Measurements from ENCODE around the gene DOC2A. TPM values are rescaled to one million over a fixed set of nuclear protein-coding genes. Genes with fewer than 3 reads are reported as not detected.

The DOC2A gene
- total RNA-seq, 2 donors from 2014 or later, result 6.2 to 9.9 TPM

DNA sequence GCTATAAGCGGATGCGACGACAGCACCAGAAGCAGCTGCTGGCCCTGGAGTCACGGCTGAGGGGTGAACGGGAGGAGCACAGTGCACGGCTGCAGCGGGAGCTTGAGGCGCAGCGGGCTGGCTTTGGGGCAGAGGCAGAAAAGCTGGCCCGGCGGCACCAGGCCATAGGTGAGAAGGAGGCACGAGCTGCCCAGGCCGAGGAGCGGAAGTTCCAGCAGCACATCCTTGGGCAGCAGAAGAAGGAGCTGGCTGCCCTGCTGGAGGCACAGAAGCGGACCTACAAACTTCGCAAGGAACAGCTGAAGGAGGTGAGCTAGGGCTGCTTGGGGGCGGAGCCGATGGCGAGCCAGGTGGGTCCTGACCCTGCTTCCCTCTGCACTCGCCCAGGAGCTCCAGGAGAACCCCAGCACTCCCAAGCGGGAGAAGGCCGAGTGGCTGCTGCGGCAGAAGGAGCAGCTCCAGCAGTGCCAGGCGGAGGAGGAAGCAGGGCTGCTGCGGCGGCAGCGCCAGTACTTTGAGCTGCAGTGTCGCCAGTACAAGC lies 25.5 kb downstream of the DOC2A start:
- Histone ChIP-seq H3K4me3 (ENCODE audit: low read length) (no peak overlapping the region), H3K4me1 (ENCODE audit: control insufficient read depth, insufficient read depth, low read length) (no peaks in the 10 kb centered on the region), H3K27ac (ENCODE audit: low read depth, low read length) (no peak overlapping the region), H3K27me3 (ENCODE audit: control insufficient read depth, insufficient read depth, low read length, poor library complexity, severe bottlenecking) (no peaks in the 10 kb centered on the region), H3K9ac (ENCODE audit: extremely low read depth, low read length, poor library complexity, severe bottlenecking) (no peak overlapping the region), H3K36me3 (ENCODE audit: control insufficient read depth, insufficient read depth, low read length) (peaks cover 90% of the 10 kb centered on the region), H3K9me3 (ENCODE audit: control insufficient read depth, low read length) (no peaks in the 10 kb centered on the region)
- H3K27me3 Mint-ChIP-seq (ENCODE audit: insufficient read depth), result no peaks in the 10 kb centered on the region
- no peaks in the 10 kb centered on the region for H3K4me1 Mint-ChIP-seq
- H3K4me3 Mint-ChIP-seq, result no peak overlapping the region
- no peak for DNase-seq
- peaks cover 70% of the 10 kb centered on the region for H3K36me3 Mint-ChIP-seq (ENCODE audit: low read depth)
- H3K27ac Mint-ChIP-seq, result no peak overlapping the region
- 96 to 97% methylated on average over 20 to 28 of the region's 28 CpGs for WGBS, 2 experiments (ENCODE audit: insufficient coverage in 1 of 2, insufficient read length in 1 of 2)
- H3K9me3 Mint-ChIP-seq, result no peaks in the 10 kb centered on the region
- TF ChIP-seq, protein P1, sequence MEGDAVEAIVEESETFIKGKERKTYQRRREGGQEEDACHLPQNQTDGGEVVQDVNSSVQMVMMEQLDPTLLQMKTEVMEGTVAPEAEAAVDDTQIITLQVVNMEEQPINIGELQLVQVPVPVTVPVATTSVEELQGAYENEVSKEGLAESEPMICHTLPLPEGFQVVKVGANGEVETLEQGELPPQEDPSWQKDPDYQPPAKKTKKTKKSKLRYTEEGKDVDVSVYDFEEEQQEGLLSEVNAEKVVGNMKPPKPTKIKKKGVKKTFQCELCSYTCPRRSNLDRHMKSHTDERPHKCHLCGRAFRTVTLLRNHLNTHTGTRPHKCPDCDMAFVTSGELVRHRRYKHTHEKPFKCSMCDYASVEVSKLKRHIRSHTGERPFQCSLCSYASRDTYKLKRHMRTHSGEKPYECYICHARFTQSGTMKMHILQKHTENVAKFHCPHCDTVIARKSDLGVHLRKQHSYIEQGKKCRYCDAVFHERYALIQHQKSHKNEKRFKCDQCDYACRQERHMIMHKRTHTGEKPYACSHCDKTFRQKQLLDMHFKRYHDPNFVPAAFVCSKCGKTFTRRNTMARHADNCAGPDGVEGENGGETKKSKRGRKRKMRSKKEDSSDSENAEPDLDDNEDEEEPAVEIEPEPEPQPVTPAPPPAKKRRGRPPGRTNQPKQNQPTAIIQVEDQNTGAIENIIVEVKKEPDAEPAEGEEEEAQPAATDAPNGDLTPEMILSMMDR (conservative IDR thresholded peaks at IDR 0.05), result no peak

GRCh38 chr16:29984764-29985147 lies 26.1 kb downstream of the DOC2A start:
- 93 to 100% methylated on average over 2 to 4 of the region's 5 CpGs for WGBS, 2 experiments (ENCODE audit: insufficient coverage in 1 of 2, insufficient read length in 1 of 2)

GRCh38 chr16:29984137-29984763 lies 26.6 kb downstream of the DOC2A start:
- H3K27ac ChIP-seq (ENCODE audit: low read depth, low read length), result no peak overlapping the region
- H3K9me3 Mint-ChIP-seq, result no peaks in the 10 kb centered on the region
- H3K27me3 ChIP-seq (ENCODE audit: control insufficient read depth, insufficient read depth, low read length, poor library complexity, severe bottlenecking), result no peaks in the 10 kb centered on the region
- peaks cover 90% of the 10 kb centered on the region for H3K36me3 ChIP-seq (ENCODE audit: control insufficient read depth, insufficient read depth, low read length)
- H3K27me3 Mint-ChIP-seq (ENCODE audit: insufficient read depth), result no peaks in the 10 kb centered on the region
- no peaks in the 10 kb centered on the region for H3K4me1 ChIP-seq (ENCODE audit: control insufficient read depth, insufficient read depth, low read length)
- DNase-seq, result no peak
- H3K4me3 ChIP-seq (ENCODE audit: low read length), result no peak overlapping the region
- H3K36me3 Mint-ChIP-seq (ENCODE audit: low read depth), result peaks cover 70% of the 10 kb centered on the region
- TF ChIP-seq, protein P1 (conservative IDR thresholded peaks at IDR 0.05), result no peak
- H3K9ac ChIP-seq (ENCODE audit: extremely low read depth, low read length, poor library complexity, severe bottlenecking), result no peak overlapping the region
- no peak overlapping the region for H3K27ac Mint-ChIP-seq
- WGBS, 2 experiments (ENCODE audit: insufficient coverage in 1 of 2, insufficient read length in 1 of 2), result 97 to 98% methylated on average over 3 to 6 of the region's 6 CpGs
- no peak overlapping the region for H3K4me3 Mint-ChIP-seq
- no peaks in the 10 kb centered on the region for H3K9me3 ChIP-seq (ENCODE audit: control insufficient read depth, low read length)
- H3K4me1 Mint-ChIP-seq, result no peaks in the 10 kb centered on the region

More at GRCh38 chr16:29984764-29985147, 26.1 kb downstream of the DOC2A start:
- peaks cover 90% of the 10 kb centered on the region for H3K36me3 ChIP-seq (ENCODE audit: control insufficient read depth, insufficient read depth, low read length)
- no peak overlapping the region for H3K4me3 ChIP-seq (ENCODE audit: low read length)
- Mint-ChIP-seq H3K27ac (no peak overlapping the region), H3K4me3 (no peak overlapping the region), H3K4me1 (no peaks in the 10 kb centered on the region), H3K9me3 (no peaks in the 10 kb centered on the region), H3K36me3 (ENCODE audit: low read depth) (peaks cover 69% of the 10 kb centered on the region), H3K27me3 (ENCODE audit: insufficient read depth) (no peaks in the 10 kb centered on the region)
- no peak overlapping the region for H3K27ac ChIP-seq (ENCODE audit: low read depth, low read length)
- H3K9ac ChIP-seq (ENCODE audit: extremely low read depth, low read length, poor library complexity, severe bottlenecking), result no peak overlapping the region
- no peaks in the 10 kb centered on the region for H3K4me1 ChIP-seq (ENCODE audit: control insufficient read depth, insufficient read depth, low read length)
- DNase-seq, result no peak
- TF ChIP-seq, protein P1 (conservative IDR thresholded peaks at IDR 0.05), result no peak
- H3K27me3 ChIP-seq (ENCODE audit: control insufficient read depth, insufficient read depth, low read length, poor library complexity, severe bottlenecking), result no peaks in the 10 kb centered on the region
- H3K9me3 ChIP-seq (ENCODE audit: control insufficient read depth, low read length), result no peaks in the 10 kb centered on the region

Measured in endodermal cell (in vitro differentiated cells).